GM18508 (cell line): ENCODE data around the gene RFTN1.

Experiments
- ATAC-seq: cut with Tn5 transposase; IDR thresholded peaks from one replicate; pipeline ENCODE4 v1.9.1; 2021; ENCODE audit warnings: moderate number of reproducible peaks; ENCODE audit not compliant: insufficient read depth, unreplicated experiment

The RFTN1 gene

DNA sequence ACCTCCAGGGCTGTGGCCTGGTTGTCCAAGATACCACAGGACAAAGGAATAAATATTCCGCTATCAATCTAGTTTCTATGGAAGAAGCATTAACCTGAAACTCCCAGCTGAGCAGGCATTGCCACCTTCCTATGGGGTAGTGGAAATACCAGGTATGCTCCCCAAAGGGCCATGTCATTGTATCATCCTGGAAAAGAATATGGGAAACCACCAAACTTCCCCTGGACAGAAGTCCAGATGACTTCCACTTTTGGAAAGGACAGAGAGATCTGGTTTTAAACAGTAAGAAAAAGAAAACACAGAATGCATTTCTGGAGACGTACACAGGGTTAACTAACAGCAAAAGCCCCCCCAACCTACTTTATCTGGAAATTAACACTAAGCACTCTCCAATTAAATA lies 100.2 kb downstream of the RFTN1 start:
- no peak for ATAC-seq

GRCh38 chr3:16412192-16412800 lies 101.2 kb downstream of the RFTN1 start:
- no peak for ATAC-seq

GRCh38 chr3:16411441-16411840 lies 102.1 kb downstream of the RFTN1 start:
- ATAC-seq = no peak

GRCh38 chr3:16410659-16411058 lies 102.8 kb downstream of the RFTN1 start:
- ATAC-seq = no peak

DNA sequence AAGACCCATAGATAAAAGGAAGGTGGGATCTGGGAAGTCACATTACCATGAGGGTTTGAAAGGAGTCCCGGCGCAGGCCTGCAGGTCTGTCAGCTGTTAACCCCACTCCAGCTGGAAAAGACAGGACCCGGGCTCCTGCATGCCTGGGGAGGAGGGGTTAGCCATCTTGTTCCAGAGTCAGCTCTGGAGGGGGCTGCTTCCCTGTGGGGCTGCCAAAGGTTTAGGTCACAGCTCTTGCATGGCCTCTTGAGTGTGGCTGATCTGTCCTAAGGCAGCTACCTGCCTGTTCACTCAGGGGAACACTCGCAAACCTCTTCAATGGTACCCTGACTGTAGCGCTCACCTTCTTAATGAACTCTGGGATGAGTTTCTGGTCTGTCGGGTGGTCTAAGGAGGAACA lies 104.5 kb downstream of the RFTN1 start:
- no peak for ATAC-seq

DNA sequence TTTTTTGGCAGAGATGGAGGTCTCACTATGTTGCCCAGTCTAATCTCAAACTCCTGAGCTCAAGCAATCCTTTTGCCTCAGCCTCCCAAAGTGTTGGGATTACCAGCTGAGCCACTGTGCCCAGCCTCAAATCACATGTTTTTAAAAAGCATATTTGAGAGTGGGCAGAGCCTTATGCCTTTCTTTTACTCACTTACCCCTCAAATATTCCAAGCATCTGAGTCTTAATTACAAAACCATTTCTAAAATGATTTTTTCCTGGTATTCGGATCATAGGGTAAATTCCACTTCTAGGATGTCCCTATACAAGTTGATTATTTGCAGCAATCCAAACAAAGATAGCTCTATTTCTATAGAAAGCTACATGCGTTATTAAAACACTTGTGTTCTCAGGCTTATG lies 106.1 kb downstream of the RFTN1 start:
- ATAC-seq = no peak

DNA sequence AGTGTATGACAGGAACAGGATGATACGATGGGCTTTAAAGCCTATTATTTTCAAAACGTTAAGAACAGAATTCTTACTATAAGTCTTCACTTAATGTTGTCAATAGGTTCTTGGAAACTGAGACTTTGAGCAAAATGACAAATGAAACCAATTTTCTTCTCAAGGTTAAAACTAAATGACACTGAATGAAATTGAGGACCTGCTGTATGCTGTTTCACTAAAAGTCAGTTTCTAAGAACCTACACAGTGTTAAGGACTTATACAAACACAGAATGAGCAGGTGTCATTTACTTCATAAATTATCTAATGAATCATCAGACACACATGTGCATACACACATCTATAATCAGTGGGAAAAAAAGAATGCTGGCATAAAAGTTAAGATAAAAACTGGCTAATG lies 106.9 kb downstream of the RFTN1 start:
- no peak for ATAC-seq

- no peak for ATAC-seq
These were observed 107.3 kb downstream of the RFTN1 start for GRCh38 chr3:16406166-16406565.

DNA sequence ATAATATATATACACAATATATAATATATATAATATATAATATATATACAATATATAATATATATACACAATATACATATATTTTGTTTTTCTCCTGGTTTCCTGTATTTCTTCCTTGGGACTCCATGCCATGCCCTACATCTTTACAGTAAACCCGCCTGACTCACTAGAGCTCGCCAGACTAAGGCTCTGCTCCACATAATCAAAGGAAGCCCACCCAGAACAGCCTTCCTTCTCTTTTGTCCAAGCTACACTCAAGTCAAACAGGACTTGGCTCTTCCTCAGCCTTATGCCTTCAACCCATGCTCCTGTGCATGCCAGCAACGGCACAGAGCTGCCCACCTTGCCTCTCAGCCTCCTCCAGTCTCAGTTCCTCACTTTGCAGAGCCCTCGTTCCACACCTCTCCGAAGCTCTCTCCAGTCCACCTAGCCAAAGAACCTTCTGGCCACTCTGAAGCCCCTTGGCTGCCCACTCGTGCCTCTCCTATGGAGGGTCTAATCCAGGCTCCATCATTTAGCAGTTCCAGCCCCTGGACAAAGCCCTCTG lies 109.1 kb downstream of the RFTN1 start:
- ATAC-seq = no peak

- no peak for ATAC-seq
These were observed 111.0 kb downstream of the RFTN1 start for GRCh38 chr3:16402451-16402850.

- no peak for ATAC-seq
These were observed 112.2 kb downstream of the RFTN1 start for GRCh38 chr3:16401273-16401672.

DNA sequence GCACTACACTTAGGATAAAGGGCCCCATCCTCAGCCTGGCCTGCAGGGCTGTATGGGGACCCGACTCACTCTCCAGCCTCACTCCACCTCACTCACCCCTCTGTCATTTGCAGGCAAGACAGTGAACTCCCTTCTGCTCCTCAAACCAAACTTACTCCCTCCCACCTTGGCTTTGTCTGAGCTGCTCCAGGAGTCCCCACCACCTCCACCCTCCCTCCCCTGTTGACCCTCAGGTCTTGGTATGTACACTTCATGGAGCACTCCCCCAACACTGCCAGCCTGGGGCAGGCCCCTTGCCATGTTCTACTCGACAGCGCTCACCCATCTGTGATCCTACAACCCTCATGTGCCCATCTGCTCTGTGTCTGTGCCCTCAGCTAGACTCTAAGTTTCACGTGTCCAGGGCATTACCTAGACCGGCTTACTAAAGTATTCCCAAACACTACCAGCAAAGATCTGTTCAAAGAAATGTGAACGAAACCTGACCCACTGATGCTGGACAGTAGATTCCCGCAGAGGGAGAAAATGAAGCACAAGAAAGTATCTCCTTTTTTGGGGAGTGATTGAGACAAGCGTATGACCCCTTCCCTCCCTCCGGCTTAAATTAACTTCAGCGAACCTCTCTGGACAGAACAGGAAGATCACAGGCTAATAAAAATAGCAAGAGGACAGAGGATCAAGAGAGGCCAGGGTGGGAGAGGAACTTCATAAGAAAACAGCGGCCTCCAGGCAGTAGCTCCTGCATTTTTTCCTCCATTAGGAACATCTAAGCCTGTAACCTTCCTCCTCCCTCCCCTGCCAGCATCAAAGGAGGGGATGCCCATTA lies 113.2 kb downstream of the RFTN1 start:
- no peak for ATAC-seq

DNA sequence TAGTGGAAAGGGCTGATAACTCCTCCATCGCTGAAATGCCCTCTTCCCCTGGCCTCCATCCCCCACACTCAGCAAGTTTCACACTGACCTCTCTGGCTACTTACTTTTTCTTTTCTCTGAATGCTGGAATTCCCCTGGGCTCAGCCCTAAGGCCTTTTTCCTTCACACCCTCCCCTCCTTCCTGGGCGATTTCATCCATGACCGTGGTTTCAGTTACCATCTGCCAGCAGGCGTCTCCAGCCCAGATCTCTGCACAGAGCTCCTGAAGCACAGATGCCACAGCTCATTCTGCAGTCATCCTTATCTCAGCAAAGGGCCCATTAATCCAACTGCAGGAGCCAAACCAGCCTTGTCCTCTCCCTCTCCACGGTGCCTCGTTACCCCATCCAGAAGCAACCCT lies 114.0 kb downstream of the RFTN1 start:
- ATAC-seq = no peak

GRCh38 chr3:16398648-16399047 lies 114.9 kb downstream of the RFTN1 start:
- ATAC-seq = no peak

DNA sequence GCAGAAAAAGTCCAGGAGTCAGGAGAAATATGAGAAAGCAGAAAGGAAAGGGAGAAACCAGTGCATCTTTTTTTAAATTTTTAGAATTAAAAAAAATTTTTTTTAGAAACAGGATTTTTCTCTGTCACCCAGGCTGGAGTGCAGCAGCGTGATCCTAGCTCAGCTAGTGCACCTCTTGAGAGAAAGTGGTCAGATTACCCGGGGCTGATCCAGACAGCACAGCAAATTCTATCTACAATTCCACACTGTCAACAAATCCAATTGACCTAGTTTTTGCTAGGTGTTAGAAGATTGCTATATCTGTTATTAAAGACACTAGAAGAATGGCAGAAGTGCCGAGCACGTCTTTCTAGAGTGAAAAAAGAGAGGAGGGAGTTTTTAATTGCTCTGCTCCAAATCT lies 117.3 kb downstream of the RFTN1 start:
- no peak for ATAC-seq

DNA sequence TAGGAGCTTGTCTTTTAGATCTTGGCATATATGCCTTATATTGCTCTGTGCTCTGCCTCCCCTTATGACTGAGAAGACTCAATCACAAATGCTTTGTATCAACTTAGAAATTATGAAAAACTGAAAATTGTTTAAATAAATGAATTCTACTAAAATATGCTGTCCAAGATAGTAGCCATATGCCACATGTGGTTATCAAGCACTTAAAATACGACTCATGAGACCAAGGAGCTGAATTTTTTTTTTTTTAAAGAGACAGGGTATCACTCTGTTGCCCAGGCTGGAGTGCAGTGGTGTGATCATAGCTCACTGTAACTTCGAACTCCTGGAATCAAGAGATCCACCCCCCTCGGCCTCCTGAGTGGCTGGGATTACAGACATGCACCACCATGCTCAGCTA lies 118.3 kb downstream of the RFTN1 start:
- no peak for ATAC-seq

GRCh38 chr3:16394639-16395038 lies 118.9 kb downstream of the RFTN1 start:
- no peak for ATAC-seq

- no peak for ATAC-seq
These were observed 120.8 kb downstream of the RFTN1 start for GRCh38 chr3:16392717-16393116.

- no peak for ATAC-seq
These were observed 121.4 kb downstream of the RFTN1 start for GRCh38 chr3:16392065-16392464.

GRCh38 chr3:16390581-16390980 lies 122.9 kb downstream of the RFTN1 start:
- ATAC-seq = no peak

GRCh38 chr3:16388850-16389441 lies 124.6 kb downstream of the RFTN1 start:
- ATAC-seq = no peak
